Uterus (tissue), 4 donors: ENCODE results near the gene CHD5. TPM values are rescaled to one million over a fixed set of nuclear protein-coding genes. Genes with fewer than 3 reads are reported as not detected.

Experiments used
- DNase-seq, 2 donors: peaks; one replicate each; pipeline ENCODE4 v3.0.0-alpha.2; 2019 to 2020
- H3K27ac ChIP-seq, 2 donors: fragments of 200-600 bp; sonication (generic); 1 replicate in 1 of 2; 2 replicates in 1 of 2; pipeline ENCODE4 v1.5.1; 2016 to 2018
- H3K27me3 ChIP-seq, 2 donors: fragments of 200-600 bp; sonication (generic); one replicate each; pipeline ENCODE4 v1.5.1; 2018 to 2019; ENCODE audit warnings: control low read depth in 1 of 2
- H3K36me3 ChIP-seq, 2 donors: fragments of 200-600 bp; sonication (generic); one replicate each; pipeline ENCODE4 v1.5.1; 2019; ENCODE audit warnings: control low read depth in 1 of 2
- H3K4me1 ChIP-seq, 2 donors: fragments of 200-600 bp; sonication (generic); one replicate each; pipeline ENCODE4 v1.5.1; 2018 to 2019; ENCODE audit warnings: control low read depth in 1 of 2
- H3K4me3 ChIP-seq, 2 donors: fragments of 200-600 bp; sonication (generic); 1 replicate in 1 of 2; 2 replicates in 1 of 2; pipeline ENCODE4 v1.5.1; 2018 to 2019; ENCODE audit warnings: mild to moderate bottlenecking in 1 of 2
- H3K9me3 ChIP-seq, 2 donors: fragments of 200-600 bp; sonication (generic); one replicate each; pipeline ENCODE4 v1.5.1; 2019; ENCODE audit warnings: control low read depth in 1 of 2
- POLR2A ChIP-seq, 2 donors: fragments of 450-650 bp; IDR thresholded peaks; one replicate each; pipeline ENCODE4 v1.6.1; 2016; ENCODE audit warnings: antibody characterized with exemption in 2 of 2, mild to moderate bottlenecking in 1 of 2, moderate library complexity in 1 of 2
- intact Hi-C: fragments of 100-400 bp; cut with DNase I; formaldehyde crosslinking; loops from one replicate; pipeline ENCODE4 v1.15.1; 2023; ENCODE audit warnings: low total_unique reads
- total RNA-seq, 4 donors: library from RNA; depleted of rRNA in 3 of 4; stranded (reverse); fragments of >200 nt in 3 of 4; gene quantifications; one replicate each; pipeline versions ENCODE4 v1.1.0 to v1.2.4, GENCODE V29; 2014 to 2023
- TF ChIP-seq, protein P1 (sequence below), 4 experiments: fragments of 200-600 bp in 2 of 4; fragments of 450-650 bp in 2 of 4; sonication (generic) in 2 of 4; IDR thresholded peaks; one replicate each; pipeline ENCODE4 v1.5.1; 2016 to 2019; ENCODE audit warnings: antibody characterized with exemption in 4 of 4, mild to moderate bottlenecking in 2 of 4, moderate library complexity in 1 of 4
- donor health status: DM: yes; HTN: yes; CAD: no.

CHD5 gene
- total RNA-seq, 4 donors from 2014 or later = 0.69 to 1.3 TPM; not detected in 2

DNA sequence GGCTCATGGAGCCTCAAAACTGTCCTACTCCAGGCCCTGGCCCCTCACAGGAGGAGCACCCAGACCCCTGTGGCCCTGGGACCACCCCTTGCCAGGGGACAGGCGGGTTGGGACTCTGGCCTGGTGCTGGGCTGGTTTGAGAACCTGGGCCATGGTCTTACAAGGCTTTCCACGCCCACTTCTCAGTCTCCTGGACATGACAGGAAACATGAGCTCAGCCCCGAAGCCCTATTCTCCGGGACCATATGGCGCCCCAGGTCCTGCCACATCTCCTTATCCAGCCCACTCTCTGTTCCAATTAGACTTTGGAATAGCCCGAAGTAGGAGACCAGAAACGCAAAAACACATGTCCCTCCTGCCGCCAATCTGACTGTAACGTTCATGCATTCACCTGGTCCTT is 86.5 kb downstream of the CHD5 start:
- Histone ChIP-seq H3K4me1 (peaks cover 0 to under 1% of the 10 kb centered on the region in 2 donors), H3K27me3 (no peaks in the 10 kb centered on the region), H3K27ac (no peak overlapping the region), H3K36me3 (no peaks in the 10 kb centered on the region), H3K9me3 (no peaks in the 10 kb centered on the region), H3K4me3 (no peak overlapping the region)
- TF ChIP-seq POLR2A (IDR thresholded peaks at IDR 0.05) = no peak
- TF ChIP-seq, protein P1, sequence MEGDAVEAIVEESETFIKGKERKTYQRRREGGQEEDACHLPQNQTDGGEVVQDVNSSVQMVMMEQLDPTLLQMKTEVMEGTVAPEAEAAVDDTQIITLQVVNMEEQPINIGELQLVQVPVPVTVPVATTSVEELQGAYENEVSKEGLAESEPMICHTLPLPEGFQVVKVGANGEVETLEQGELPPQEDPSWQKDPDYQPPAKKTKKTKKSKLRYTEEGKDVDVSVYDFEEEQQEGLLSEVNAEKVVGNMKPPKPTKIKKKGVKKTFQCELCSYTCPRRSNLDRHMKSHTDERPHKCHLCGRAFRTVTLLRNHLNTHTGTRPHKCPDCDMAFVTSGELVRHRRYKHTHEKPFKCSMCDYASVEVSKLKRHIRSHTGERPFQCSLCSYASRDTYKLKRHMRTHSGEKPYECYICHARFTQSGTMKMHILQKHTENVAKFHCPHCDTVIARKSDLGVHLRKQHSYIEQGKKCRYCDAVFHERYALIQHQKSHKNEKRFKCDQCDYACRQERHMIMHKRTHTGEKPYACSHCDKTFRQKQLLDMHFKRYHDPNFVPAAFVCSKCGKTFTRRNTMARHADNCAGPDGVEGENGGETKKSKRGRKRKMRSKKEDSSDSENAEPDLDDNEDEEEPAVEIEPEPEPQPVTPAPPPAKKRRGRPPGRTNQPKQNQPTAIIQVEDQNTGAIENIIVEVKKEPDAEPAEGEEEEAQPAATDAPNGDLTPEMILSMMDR (IDR thresholded peaks at IDR 0.05) = no peak
- DNase-seq = no peak
- intact Hi-C loops = no loop called here

DNA sequence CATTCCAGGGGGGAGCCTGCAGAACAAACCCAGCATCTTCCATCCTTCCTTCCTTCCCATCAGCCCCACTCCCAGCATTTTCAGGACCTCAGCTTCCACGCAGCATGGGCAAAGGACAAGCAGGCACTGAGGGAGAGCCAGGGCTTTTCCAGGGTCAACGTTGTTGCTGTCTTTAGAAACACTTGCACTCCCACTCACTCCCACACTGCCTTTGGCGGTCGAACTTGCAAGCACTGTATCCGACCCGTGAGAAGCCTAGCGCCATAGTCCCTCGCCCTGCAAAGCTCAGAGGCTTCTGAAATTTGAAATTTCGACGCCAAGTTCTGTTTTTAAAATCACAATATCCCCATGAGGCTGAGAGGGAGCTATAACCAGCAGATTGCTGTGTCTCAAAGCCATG is 87.0 kb downstream of the CHD5 start:
- H3K4me1 ChIP-seq = no peaks in the 10 kb centered on the region
- intact Hi-C loops = no loop called here
- TF ChIP-seq POLR2A (IDR thresholded peaks at IDR 0.05) = no peak
- TF ChIP-seq, protein P1 (IDR thresholded peaks at IDR 0.05) = no peak
- H3K27me3 ChIP-seq = no peaks in the 10 kb centered on the region
- H3K4me3 ChIP-seq = no peak overlapping the region
- no peaks in the 10 kb centered on the region for H3K36me3 ChIP-seq
- no peaks in the 10 kb centered on the region for H3K9me3 ChIP-seq
- no peak for DNase-seq
- H3K27ac ChIP-seq = no peak overlapping the region

DNA sequence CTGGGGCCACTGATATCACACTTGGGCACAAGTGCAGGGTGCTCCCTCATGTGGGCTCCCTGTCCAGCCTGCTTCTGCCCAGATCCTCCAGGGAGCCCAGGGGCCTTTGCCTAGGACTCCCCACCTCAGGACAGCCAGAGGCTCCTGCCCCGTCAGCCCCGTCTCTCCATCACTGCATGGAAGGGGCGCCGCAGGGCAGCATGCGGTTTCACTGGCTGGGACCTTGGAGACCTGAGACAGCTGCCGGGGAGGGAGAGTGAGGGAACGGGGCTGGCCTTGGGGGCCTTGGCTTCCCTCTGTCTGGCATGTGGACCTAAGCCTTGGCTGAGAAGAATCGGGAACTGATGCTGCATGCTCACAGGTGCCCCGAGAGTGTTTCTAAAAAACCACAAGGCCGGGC is 87.9 kb downstream of the CHD5 start:
- intact Hi-C loops = no loop called here
- H3K27ac ChIP-seq = no peak overlapping the region

DNA sequence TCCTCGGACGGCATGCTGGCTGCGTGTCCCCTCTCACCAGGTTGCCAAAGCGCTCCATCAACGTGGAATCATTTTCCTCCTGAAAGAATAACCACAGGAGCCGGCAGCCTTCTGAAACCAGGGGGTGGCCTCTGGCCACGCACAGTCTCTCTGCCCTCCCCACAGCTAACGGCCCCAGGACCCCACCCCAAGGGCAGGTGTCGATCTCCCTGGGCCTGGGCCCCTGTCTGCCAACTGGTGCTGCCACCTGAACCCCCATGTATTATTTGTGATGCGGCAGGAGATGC is 88.4 kb downstream of the CHD5 start:
- no peak for DNase-seq
- TF ChIP-seq, protein P1 (IDR thresholded peaks at IDR 0.05) = no peak
- no peak for TF ChIP-seq POLR2A (IDR thresholded peaks at IDR 0.05)
- Histone ChIP-seq H3K36me3 (no peaks in the 10 kb centered on the region), H3K27ac (no peak overlapping the region), H3K4me1 (no peaks in the 10 kb centered on the region), H3K4me3 (no peak overlapping the region), H3K27me3 (no peaks in the 10 kb centered on the region), H3K9me3 (no peaks in the 10 kb centered on the region)
- intact Hi-C loops = no loop called here

More for the DNA sequence above, 87.9 kb downstream of the CHD5 start:
- no peak for DNase-seq
- TF ChIP-seq POLR2A (IDR thresholded peaks at IDR 0.05) = no peak
- TF ChIP-seq, protein P1 (IDR thresholded peaks at IDR 0.05) = no peak
- Histone ChIP-seq H3K4me3 (no peak overlapping the region), H3K4me1 (no peaks in the 10 kb centered on the region), H3K27me3 (no peaks in the 10 kb centered on the region), H3K36me3 (no peaks in the 10 kb centered on the region), H3K9me3 (no peaks in the 10 kb centered on the region)

DNA sequence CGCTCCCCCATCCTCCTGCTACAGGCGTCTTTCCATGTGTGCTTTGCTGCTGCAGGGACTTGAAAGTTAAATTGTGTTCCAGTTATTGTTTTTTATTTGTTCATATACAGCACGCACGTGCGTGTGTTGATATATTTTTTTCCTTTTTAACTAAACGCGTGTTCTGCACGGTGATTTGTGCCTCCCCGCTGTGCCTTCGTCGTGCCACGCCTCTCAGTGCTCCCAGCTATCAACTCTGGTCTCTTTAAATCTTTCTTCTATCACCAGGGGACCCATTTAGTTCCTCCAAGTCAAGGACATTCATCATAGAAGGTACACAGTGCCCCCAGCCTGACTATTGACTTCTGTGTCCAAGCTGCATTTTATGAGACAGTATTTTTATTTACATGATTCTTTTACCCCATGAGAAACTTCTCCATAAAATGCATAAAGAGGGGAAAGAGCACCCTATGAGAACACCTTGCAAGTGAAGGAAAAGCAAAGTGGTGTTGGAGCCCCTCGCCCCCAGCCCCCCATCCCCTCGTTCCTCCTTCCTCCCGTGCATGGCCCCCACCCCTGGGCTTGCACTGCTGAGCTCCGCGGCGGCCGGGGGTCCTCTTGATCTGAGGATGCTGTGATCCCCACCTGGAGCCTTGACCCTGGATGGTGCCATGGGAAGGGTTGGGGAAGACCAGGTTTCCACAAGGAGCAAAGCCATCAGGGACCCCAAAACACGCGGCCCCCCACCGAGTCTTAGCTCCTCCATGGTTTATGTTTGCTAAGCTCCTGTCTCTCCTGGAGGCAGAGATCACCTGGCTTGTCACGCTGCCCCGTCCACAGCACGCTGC is 88.9 kb downstream of the CHD5 start:
- no peak for TF ChIP-seq POLR2A (IDR thresholded peaks at IDR 0.05)
- TF ChIP-seq, protein P1 (IDR thresholded peaks at IDR 0.05) = no peak
- H3K27me3 ChIP-seq = no peaks in the 10 kb centered on the region
- intact Hi-C loops = no loop called here
- no peaks in the 10 kb centered on the region for H3K4me1 ChIP-seq
- H3K36me3 ChIP-seq = no peaks in the 10 kb centered on the region
- no peak for DNase-seq
- H3K4me3 ChIP-seq = no peak overlapping the region
- H3K27ac ChIP-seq = no peak overlapping the region
- H3K9me3 ChIP-seq = no peaks in the 10 kb centered on the region
